Stimulated activated CD8-positive, alpha-beta memory T cell treated with anti-CD3 and anti-CD28 coated beads, Interleukin-4, amount 100 ng/mL, for 48 hours (primary cell): ENCODE measurements around the gene PTPRG.

Experiments used
- DNase-seq: peaks from one replicate; pipeline ENCODE4 v3.0.0-alpha.2; 2020

PTPRG gene

DNA sequence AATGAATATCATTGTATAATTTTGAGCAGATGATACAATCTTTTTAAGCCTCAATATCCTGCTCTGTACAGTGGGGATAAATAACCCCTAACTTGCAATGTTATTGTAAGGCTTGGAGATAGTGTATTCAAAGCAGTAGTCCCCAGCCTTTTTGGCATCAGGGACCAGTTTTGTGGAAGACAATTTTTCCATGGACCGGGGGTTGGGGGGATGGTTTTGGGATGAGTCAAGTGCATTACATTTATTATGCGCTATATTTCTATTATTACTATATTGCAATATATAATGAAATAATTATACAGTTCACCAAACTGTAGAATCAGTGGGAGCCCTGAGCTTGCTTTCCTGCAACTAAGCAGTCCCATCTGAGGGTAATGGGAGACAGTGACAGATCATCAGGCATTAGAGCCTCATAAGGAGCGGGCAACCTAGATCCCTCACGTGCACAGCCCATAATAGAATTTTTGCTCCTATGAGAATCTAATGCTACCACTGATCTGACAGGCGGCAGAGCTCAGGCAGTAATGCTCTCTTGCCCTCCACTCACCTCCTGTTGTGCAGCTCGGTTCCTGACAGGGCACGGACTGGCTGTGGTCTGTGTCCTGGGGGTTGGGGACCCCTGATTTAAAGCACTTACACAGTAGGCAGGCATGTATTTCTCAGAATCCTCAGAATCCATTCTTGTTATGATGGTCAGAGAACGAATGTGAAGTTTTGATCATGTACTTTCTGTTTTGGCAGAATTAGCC is 102.2 kb downstream of the PTPRG start:
- DNase-seq: no peak

- no peak for DNase-seq
These were observed 102.7 kb downstream of the PTPRG start for GRCh38 chr3:61664105-61664482.

DNA sequence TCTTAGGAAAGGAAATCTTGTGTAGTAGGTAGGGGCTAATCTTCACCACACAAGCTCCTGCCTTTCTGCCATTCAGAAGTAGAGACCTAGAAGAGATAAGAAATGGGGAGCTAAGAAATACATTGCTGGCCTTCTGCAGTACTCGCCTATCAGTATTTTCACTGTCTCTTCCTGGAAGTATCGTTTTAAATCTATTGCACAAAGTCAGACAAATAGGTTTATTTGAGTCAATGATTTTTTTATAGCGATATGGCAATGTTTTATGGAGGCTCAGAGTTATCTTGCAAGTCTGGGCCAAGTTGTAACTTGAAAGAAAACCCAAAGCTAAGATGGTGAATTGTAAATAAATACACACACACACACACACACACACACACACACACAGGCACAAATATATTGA is 103.8 kb downstream of the PTPRG start:
- DNase-seq: no peak

DNA sequence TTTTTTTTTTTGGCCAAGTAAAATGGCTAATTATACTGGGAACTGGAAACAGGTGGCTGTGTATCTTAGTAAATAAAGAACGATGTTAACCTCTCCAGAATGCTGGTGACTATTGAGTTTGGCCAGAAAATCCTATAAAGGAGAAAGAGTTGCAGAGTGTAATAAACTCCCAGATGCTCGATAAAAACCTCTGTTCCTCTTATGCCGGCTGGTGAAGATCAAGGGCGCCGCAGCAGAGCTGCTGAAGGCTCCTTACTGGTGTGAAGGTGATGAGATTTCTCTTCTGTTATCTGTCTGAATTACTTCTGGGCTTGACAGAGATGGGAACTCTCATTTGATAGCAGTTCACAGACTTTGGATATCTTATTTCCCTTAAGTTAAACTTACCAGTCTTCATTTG is 104.6 kb downstream of the PTPRG start:
- no peak for DNase-seq

DNA sequence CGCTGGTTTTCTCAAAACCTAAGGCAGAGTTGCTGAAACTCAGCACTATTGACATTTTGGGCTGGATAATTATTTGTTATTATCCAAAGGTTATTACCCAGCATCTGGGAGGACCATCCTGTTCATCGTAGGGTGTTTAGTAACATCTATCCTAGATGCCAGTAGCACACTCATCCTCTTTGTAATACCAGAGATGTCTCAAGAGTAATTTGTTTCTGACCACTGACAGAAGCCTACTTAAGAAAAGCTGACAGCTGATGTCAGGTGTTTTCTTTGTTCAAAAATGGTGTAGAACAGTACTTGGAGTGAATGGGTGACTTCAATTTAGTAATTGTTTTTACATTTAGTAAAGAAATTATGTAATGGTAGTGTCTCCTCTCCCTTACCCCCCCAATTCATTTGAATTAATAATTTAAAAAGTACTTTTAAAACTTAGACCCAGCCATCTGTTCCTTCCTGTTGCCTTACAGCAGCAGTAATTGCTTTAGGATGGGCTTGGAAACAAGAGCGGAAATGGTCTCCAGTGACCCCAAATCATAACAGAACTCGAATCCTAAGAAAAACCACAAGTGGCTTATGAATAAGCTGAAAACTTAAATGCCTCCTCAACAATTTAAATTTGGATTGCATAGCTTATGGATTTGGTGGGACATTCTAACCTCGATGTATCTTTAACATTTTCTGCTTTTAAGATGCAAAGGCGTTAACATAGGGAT is 105.4 kb downstream of the PTPRG start:
- no peak for DNase-seq

- DNase-seq: no peak
These were observed 106.0 kb downstream of the PTPRG start for GRCh38 chr3:61667383-61667782.

GRCh38 chr3:61667814-61668213 is 106.4 kb downstream of the PTPRG start:
- DNase-seq: no peak

- no peak for DNase-seq
These were observed 107.0 kb downstream of the PTPRG start for GRCh38 chr3:61668317-61668864.

- no peak for DNase-seq
These were observed 107.8 kb downstream of the PTPRG start for GRCh38 chr3:61669203-61669602.

- DNase-seq: no peak
These were observed 108.4 kb downstream of the PTPRG start for GRCh38 chr3:61669668-61670299.

GRCh38 chr3:61673651-61674050 is 112.3 kb downstream of the PTPRG start:
- DNase-seq: no peak

DNA sequence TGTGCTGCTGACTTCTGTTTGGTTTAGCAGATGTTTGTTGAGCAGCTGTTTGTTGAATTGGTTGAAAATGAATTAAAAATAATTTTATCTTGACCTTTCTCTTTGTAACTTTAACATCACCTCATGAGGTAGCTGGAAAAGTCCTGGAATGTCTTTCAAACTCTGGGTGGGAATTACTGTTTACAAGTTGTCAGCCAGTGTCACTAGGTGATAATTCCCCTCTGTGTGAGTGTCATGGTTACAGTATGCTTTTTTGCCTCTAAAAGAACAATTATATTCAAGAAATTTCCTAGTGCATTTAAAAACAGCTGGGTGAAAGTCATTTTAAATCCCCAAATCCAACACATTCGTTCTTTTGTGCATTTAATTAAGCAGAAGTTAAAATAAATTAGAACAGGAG is 113.2 kb downstream of the PTPRG start:
- DNase-seq: no peak

DNA sequence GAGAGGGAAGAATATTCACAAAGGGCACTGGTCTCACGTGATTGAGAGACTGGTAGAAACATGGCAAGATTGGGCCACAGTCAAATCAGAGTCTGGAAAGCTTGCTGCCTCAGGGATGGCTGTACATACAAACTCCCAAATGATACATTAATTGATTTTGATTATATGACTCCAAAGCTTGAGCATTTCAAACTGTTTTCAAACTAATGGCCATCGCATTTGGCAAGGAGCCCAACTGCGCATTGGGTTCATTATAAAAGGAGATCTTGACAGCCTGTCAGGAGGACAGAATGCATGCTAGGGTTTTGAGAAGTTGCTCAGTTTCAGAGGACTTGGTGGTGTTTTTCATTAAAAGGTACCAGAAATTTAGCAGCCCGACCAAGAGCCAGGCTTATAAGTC is 117.7 kb downstream of the PTPRG start:
- no peak for DNase-seq

DNA sequence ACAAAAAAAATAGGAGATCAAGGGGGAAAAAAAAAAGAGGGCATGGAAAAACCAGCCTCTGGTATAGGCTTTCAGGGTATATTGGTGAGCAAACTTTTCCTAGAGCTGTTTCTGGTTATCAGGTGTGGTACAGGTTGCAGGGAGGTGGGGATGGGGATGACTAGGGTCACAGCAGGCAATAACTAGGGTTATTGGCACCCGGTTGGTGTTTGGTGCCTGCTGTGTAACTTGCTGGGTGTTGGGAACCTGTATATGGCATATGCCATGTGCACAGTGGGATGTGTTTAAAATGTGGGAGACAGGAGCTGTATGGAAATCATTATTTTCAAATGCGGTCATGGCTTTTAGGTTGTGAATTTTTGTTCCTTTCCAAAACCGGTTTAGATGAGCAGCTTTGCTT is 119.2 kb downstream of the PTPRG start:
- no peak for DNase-seq

GRCh38 chr3:61681636-61682035 is 120.3 kb downstream of the PTPRG start:
- no peak for DNase-seq

DNA sequence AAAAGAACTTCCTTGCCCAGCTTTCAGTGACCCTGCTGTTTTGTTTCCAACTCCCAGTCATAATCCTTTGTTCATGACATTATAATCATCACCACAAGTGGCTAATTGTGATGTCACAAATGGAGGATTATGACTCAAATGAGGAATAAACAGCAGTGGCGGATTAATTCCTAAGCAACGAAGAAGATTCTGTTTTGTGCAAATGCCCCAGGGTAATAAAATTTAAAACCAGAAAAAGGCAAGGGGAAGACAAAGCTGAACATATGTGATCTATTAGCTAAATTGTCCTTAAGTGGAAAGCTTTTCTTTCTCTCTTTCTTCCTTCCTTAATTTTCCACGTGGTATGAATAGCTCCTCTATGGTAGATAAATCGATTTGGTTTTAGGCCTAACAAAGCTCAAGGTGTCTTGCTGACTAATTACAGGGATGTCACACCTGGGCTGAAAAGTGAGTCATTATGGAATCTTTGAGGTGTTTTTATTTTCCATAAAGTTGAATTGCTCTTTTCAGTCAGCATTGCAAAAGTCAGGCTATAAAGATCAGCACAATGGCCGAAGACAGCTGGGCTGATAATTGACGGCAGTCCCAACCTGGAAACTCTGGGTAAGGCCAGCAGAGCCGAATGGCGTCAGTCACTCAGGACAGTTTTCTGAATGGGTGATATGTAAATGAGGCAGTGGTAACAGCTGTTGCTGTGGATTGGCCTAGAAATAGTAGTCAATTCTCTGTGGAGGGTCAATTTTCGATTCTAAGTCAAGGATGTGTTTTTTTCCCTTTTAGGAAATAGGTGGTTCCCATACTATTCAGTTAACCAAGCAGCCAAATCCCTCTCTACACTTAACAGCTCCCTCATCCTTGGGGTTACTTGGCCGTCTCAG is 121.5 kb downstream of the PTPRG start:
- DNase-seq: no peak

GRCh38 chr3:61683549-61684236 is 122.3 kb downstream of the PTPRG start:
- no peak for DNase-seq

GRCh38 chr3:61684386-61684785 is 123.0 kb downstream of the PTPRG start:
- DNase-seq: no peak

GRCh38 chr3:61685755-61686154 is 124.4 kb downstream of the PTPRG start:
- DNase-seq: no peak

DNA sequence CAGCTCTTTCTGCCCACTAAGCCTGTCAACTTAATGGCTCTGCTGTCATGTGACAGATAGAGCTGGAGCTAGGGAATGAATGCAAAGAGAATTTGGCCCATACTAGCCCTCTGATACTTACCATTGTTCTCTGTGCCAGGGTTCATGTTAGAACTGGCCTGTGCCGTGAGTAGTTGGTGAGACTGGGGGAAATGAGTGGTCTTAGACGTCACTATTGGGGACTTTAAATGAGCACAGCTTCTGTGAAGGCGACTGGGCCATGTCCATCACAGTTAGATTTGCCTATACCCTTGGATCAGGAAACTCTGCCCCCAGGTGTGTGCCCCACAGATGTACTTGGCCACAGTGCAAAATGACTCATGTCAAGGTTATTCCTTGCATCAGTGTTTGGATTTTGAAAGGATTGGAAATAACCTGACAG is 124.9 kb downstream of the PTPRG start:
- DNase-seq: no peak

DNA sequence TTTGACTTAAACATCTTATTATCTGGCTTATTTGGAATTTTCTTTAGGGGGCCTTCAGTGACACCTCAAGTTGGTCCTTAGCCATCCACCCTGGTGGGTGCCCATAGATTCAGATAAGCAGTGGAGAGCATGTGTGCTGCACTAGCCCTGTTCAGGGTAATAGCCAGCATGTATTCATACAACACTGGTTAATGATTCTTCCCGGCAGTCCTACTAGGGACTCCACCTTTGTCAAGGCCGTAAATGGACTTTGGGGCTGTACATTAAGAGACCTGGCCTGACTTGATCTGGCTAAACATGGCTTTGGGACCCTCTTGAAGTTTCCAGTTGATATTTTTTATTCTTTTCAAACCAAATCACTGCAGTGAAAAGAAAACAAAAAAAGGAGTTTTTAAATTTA is 125.8 kb downstream of the PTPRG start:
- DNase-seq: no peak

- DNase-seq: no peak
These were observed 126.4 kb downstream of the PTPRG start for GRCh38 chr3:61687663-61688306.
